ENCODE results near the gene DIS3L2.
"Not testable (repeated sequence)": the region's sequence is repeated elsewhere in the genome, so short reads cannot be mapped to it uniquely, and the experiment has no call there.

- not testable (repeated sequence) for TF ChIP-seq CTCF (conservative IDR thresholded peaks at IDR 0.05; ENCODE audit: low read depth, low read length); RFX5 (IDR thresholded peaks at IDR 0.05; ENCODE audit: low read depth, low read length); POLR2A (IDR thresholded peaks at IDR 0.05; ENCODE audit: low read depth, low read length); CHD1 (IDR thresholded peaks at IDR 0.05; ENCODE audit: low read depth, low read length); MXI1 (IDR thresholded peaks at IDR 0.05; ENCODE audit: borderline replicate concordance, low read depth, low read length)
Measured at GRCh38 chr2:232115728-232116361, 154.3 kb downstream of the DIS3L2 start.
